Inflammatory macrophage treated with lipopolysaccharide for 1 hour (primary cell): Measurements from ENCODE around the gene ARHGEF19.
"Not testable (repeated sequence)": the region's sequence is repeated elsewhere in the genome, so short reads cannot be mapped to it uniquely, and the experiment has no call there.

Source experiments
- DNase-seq, 2 donors: peaks; one replicate each; pipeline ENCODE4 v3.0.0-alpha.2; 2020 to 2022

The ARHGEF19 gene

GRCh38 chr1:16243936-16244649 lies 31.6 kb upstream of the ARHGEF19 start:
- DNase-seq: peak; percentile 57 to 89

- no peak for DNase-seq
Measured at GRCh38 chr1:16243215-16243610, 30.8 kb upstream of the ARHGEF19 start.

- DNase-seq: no peak
Measured at GRCh38 chr1:16242556-16243214, 30.2 kb upstream of the ARHGEF19 start.

- no peak for DNase-seq
Measured at GRCh38 chr1:16241221-16241708, 28.8 kb upstream of the ARHGEF19 start.

GRCh38 chr1:16239972-16240491 lies 27.6 kb upstream of the ARHGEF19 start:
- no peak for DNase-seq

- DNase-seq: no peak
Measured at GRCh38 chr1:16237343-16237830, 24.9 kb upstream of the ARHGEF19 start.

GRCh38 chr1:16236511-16237342 lies 24.3 kb upstream of the ARHGEF19 start, which contains the start of gene CPLANE2:
TSS of gene CPLANE2 (minus strand) at chr1:16237183. CDS start at chr1:16236742, 441 bp downstream.
- peak; percentile 64 to 82 for DNase-seq

- DNase-seq: peak; percentile 8 to 24
Measured at GRCh38 chr1:16235944-16236510, 23.6 kb upstream of the ARHGEF19 start.

GRCh38 chr1:16235347-16235746 lies 22.9 kb upstream of the ARHGEF19 start:
- DNase-seq: no peak

GRCh38 chr1:16233431-16233830 lies 21.0 kb upstream of the ARHGEF19 start:
- no peak for DNase-seq

DNA sequence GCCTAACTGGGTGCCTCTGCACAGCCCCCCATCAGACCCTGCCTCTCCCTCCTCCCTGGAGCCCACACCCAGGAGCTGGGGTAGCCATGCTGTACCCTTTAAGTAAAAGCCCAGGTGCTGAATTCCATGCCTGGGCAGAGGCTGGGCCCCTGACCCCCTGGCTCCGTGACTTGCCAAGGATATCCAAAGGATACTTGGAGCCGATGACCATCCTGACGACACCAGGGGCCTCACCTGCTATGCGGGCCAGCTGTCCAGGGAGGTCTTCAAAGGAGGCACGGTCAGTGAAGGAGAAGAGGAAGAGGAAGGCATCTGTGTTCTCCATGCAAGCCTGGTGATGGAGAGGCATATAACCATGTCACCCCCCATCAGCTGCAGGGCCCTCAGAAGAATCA lies 19.9 kb upstream of the ARHGEF19 start:
- DNase-seq: no peak

DNA sequence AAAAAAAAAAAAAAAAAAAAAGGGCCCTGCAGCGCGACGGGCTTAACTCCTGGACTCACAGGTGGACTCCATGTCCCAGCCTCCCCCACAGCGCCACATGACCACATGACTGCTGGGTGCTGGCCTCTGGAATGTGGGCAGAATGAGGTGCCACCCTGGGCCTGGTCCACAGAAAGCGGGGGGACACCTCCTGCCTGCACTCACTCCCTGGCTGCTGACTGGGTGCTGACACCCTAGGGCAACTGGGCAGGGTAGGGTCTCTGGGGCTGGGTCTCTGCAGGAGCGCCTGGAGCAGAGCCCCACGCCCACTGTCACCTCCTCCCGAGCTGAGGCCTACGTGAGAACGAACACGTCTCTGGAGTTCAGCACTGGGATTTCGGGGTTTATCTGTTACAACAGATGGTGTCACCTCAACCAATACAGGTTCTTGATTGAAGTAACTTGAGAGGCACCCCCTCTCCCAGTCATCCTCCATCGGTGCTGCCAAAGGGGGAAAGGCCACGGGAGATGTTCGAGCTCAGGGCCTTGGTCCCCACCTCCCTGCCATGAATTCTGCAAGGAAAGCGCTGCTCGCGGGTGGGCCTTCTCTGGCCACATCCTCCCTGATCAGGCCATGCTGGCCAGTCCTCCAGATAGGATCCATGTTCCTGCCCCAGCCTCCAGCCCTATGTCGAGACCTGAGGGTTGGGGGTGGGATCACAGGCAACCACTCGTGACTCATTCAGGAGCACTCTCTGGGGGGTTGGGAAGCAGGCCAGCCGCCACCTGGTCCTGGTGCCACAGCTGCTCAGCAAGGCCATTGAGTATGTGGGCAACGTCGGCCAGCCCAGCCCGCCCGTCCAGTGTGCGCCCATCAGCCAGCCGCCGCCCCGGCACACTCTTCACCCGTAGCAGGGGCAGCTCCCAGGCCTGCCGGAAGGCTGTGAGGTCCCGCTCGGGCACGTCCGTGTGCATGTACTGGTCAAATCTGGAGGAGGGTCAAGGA lies 19.2 kb upstream of the ARHGEF19 start:
- DNase-seq: no peak

DNA sequence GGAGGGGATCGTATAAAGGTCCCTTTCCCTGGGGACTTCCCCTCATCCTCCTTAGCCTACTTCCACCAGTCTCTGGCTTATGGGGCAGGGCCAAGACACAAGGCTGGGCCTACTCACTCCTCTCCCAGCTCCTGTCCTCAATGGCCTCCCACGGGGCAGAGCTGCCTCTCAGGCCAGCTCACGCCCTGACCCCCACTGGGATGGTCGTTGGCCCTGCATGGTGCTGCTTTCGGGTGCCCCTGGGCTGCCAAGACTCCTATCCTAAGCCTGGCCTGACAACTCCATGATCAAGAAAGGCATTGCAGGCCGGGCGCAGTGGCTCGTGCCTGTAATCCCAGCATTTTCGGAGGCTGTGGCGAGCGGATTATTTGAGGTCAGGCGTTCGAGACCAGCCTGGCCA lies 18.3 kb upstream of the ARHGEF19 start:
- DNase-seq: no peak

- DNase-seq: no peak
Measured at GRCh38 chr1:16229976-16230740, 17.7 kb upstream of the ARHGEF19 start.

DNA sequence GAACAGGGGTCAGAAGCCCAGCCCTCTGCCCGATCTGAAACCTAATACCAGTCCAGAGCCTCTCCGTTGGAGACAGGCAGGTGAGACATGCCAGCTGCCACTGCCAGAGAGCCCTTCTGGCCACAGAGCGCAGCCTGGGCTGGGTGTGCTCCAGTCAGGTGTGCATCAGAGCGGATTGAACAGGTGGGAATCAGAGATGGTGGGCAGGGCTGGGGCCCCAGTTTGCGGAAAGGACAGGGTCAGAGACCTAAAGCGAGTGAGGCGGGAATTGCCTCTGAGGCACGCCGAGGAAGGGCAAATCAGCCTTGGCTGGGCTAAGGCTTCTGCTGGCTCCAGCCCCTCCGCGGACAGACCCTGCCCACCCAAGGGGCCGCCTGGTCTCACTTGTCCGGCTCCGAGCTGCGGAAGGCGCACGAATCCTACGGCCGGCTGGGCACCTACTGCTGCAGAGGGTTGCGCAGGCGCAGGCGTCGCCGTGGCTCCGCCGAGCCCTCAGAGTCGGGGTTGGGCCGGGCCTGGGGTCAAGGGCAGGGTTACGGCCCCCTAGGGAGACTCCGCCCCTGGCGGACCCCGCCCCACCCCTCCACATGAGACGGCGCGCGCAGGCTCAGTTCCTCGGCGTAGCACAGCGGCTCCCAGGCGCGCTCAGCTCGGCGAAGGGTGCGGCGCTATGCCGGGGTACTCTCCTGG lies 14.2 kb upstream of the ARHGEF19 start:
- no peak for DNase-seq

DNA sequence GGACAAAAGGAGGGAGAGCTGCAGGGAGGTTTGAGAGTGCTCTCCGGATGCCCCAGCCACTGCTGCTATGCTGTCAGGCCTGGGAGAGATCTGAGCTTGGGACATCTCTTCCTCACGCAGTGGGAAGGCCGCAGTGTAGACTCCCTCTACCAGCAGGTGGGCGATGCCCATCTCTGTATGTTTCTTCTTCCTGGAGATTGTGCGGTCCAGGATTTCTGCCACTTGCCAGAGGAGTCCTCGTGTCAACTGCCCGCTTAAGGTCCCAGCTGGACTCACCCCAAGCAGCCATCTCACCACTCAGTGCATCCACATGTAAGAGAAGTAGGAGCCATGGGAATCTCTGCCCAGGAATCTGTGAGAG lies 13.7 kb upstream of the ARHGEF19 start:
- DNase-seq: no peak

DNA sequence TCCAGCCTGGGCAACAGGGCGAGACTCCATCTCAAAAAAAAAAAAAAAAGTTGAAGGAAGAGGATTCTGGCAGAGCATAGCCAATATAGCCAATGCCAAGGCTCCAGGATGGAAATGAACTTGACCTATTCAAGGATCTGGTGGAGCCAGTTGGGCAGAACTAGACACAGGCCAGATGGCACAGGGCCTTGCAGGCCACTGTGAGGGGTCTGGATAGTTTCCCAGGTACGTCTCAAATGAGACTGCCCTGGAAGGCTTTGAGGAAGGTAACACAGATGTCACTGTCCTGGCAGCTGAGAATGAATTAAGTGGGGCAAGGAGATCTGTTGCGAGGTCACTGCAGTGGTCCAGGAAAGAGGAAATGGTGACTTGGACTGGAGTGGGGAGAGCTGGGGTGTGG lies 12.0 kb upstream of the ARHGEF19 start:
- DNase-seq: no peak

- DNase-seq: not testable (repeated sequence)
Measured at GRCh38 chr1:16222716-16223115, 10.3 kb upstream of the ARHGEF19 start.

DNA sequence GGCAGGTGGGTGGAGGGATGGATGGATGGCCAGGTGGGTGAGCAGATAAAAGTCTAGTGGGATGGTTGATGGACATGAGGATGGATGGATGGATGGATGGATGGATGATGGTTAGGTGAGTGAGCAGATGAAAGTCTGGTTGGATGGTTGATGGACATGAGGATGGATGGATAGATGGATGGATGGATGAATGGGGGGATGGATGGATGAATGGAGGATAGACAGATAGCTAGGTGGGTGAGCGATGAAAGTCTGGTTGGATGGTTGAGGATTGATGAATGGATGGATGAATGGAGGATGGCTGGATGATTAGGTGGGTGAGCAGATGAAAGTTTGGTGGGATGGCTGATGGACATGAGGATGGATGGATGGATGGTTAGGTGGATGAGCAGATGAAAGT lies 9.0 kb upstream of the ARHGEF19 start:
- DNase-seq: no peak

DNA sequence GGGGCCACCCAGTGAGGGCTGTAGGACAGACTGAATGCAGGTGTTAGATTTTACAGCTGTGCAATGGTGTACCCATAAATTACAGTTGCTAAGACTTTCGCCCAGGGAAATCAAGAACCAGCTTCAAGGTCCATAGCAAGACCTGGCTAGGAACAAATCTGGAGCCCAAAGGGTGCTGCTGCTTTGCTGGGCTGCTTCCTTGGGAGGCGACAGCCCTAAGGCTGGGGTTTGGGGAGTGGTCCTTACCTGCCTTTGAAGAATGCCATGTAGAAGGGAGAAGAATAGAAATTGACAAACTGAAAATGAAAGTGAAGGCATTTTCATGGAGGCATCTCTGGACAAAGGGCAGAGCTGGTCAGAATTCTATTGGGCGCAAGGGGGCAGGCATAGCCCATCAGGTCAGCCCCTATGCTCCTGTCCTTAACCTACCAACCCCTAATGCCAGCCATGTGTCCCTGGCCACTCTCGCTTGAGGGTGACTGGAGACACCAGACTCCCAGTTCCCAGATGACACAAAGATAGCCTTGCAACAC lies 7.6 kb upstream of the ARHGEF19 start:
- DNase-seq: no peak
